Adrenal gland (tissue), 12 donors: ENCODE measurements around the gene TRDN. TPM values are rescaled to one million over a fixed set of nuclear protein-coding genes. Genes with fewer than 3 reads are reported as not detected.

Experiments
- DNase-seq, 7 donors: peaks; one replicate each; pipeline ENCODE4 v3.0.0-alpha.2; 2019 to 2020
- H3K27ac ChIP-seq, 5 donors: fragments of 200-600 bp; sonication (generic) in 4 of 5; 1 replicate in 3 of 5; 2 replicates in 2 of 5; pipeline versions ENCODE4 v1.5.1 to v1.8.0; 2016 to 2020; ENCODE audit warnings: mild to moderate bottlenecking in 1 of 5
- H3K27me3 ChIP-seq: fragments of 200-600 bp; 2 replicates; pipeline ENCODE4 v1.8.0; 2021
- H3K36me3 ChIP-seq, 2 donors: fragments of 200-600 bp; replicated peaks in 1 of 2; 1 replicate in 1 of 2; 2 replicates in 1 of 2; pipeline versions ENCODE4 v1.5.1 to v1.8.0; 2018 to 2022
- H3K4me1 ChIP-seq, 2 donors: fragments of 200-600 bp; replicated peaks in 1 of 2; 1 replicate in 1 of 2; 2 replicates in 1 of 2; pipeline versions ENCODE4 v1.5.1 to v1.8.0; 2018 to 2021
- H3K4me3 ChIP-seq, 4 donors: fragments of 200-600 bp; sonication (generic) in 3 of 4; one replicate each; pipeline ENCODE4 v1.5.1; 2016 to 2018
- H3K9me3 ChIP-seq, 3 donors: fragments of 200-600 bp; sonication (generic) in 1 of 3; replicated peaks in 1 of 3; 1 replicate in 2 of 3; 2 replicates in 1 of 3; pipeline versions ENCODE4 v1.5.1 to v1.8.0; 2016 to 2021
- POLR2A ChIP-seq, 2 donors: fragments of 450-650 bp; IDR thresholded peaks; one replicate each; pipeline ENCODE4 v1.6.1; 2017; ENCODE audit warnings: antibody characterized with exemption in 2 of 2, mild to moderate bottlenecking in 2 of 2, moderate library complexity in 1 of 2
- WGBS, 4 donors: extraction: QIAGEN DNeasy Blood & Tissue Kit in 2 of 4; methylation state at CpG; one replicate each; pipeline versions ENCODE4 v1.1.5 to v1.1.7; 2013 to 2017; 5-methylcytosine and 5-hydroxymethylcytosine counted together
- intact Hi-C, 2 donors: fragments of 100-400 bp; cut with DNase I; formaldehyde crosslinking; loops; one replicate each; pipeline versions ENCODE4 v1.14.1 to v1.15.0; 2022 to 2023
- polyA plus RNA-seq, 3 donors: library from polyadenylated mRNA; stranded (reverse); fragments of 200-250 nt in 2 of 3; fragments of 350-450 nt in 1 of 3; fragmentation: Illumina TruSeq in 1 of 3; extraction: RNeasy Lipid Tissue Mini Kit (QIAGEN cat#74804) in 1 of 3; gene quantifications; one replicate each; pipeline ENCODE4 v1.2.3, GENCODE V29; 2013 to 2014
- total RNA-seq, 9 donors: library from RNA; depleted of rRNA in 4 of 9; stranded (reverse); fragments of >200 nt in 4 of 9; fragments of 120-200 nt in 1 of 9; fragmentation: NEBNext Ultra II Directional in 1 of 9; extraction: Animal tissue kit (Norgen Biotek cat#: 25700) in 1 of 9; gene quantifications; one replicate each; pipeline versions ENCODE4 v1.1.0 to v1.2.4, GENCODE V29; 2013 to 2023
- TF ChIP-seq, protein P1 (sequence below), 6 experiments: fragments of 450-650 bp in 4 of 6; fragments of 200-600 bp in 2 of 6; sonication (generic) in 1 of 6; IDR thresholded peaks; 1 replicate in 5 of 6; 2 replicates in 1 of 6; pipeline versions ENCODE4 v1.5.1 to v1.8.0; 2016 to 2021; ENCODE audit warnings: antibody characterized with exemption in 6 of 6, mild to moderate bottlenecking in 2 of 6, moderate library complexity in 1 of 6
- donor health status: healthy with polysubstance abuse.
- donor health status: Bipolar disorder and iron deficiency.
- donor health status: DM: yes; HTN: yes; CAD: no.
- donor health status: DM: no; HTN: no; CAD: no.
- donor health status: DM: no; HTN: no; CAD: no.
- donor health status: DM: yes; HTN: yes; CAD: no.

TRDN gene
- total and polyA plus RNA-seq, 12 donors, result 0.06 to 3.5 (median 0.54) TPM; not detected in 2

DNA sequence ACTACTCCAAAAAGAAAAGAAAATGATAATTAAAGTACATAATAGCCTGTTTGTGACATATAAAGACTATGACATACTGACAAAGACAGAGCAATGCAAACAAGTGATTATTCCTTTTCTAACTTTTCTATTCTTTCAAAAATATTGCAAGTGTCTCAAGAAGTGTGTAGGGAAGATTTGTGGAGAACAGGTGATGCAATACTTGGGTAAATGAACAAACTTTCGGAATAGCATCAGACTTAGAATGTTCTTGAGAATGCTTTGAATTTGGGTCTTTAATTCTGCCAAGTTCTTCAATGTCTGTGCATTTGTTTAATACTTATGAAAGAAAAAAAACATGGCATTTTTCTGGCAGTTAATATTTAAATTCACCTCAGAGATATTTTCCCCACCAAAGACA is 40.0 kb upstream of the TRDN start:
- no peaks in the 10 kb centered on the region for H3K36me3 ChIP-seq
- H3K27me3 ChIP-seq, result no peaks in the 10 kb centered on the region
- TF ChIP-seq, protein P1, sequence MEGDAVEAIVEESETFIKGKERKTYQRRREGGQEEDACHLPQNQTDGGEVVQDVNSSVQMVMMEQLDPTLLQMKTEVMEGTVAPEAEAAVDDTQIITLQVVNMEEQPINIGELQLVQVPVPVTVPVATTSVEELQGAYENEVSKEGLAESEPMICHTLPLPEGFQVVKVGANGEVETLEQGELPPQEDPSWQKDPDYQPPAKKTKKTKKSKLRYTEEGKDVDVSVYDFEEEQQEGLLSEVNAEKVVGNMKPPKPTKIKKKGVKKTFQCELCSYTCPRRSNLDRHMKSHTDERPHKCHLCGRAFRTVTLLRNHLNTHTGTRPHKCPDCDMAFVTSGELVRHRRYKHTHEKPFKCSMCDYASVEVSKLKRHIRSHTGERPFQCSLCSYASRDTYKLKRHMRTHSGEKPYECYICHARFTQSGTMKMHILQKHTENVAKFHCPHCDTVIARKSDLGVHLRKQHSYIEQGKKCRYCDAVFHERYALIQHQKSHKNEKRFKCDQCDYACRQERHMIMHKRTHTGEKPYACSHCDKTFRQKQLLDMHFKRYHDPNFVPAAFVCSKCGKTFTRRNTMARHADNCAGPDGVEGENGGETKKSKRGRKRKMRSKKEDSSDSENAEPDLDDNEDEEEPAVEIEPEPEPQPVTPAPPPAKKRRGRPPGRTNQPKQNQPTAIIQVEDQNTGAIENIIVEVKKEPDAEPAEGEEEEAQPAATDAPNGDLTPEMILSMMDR (IDR thresholded peaks at IDR 0.05), result no peak
- no peak for TF ChIP-seq POLR2A (IDR thresholded peaks at IDR 0.05)
- no peak overlapping the region for H3K27ac ChIP-seq
- H3K4me1 ChIP-seq, result no peaks in the 10 kb centered on the region
- intact Hi-C loops, result no loop called here
- H3K4me3 ChIP-seq, result no peak overlapping the region
- H3K9me3 ChIP-seq, result no peaks in the 10 kb centered on the region
- 87 to 97% (median 92%) methylated on average over 1 of the region's 1 CpG for WGBS, 4 donors
- no peak for DNase-seq

DNA sequence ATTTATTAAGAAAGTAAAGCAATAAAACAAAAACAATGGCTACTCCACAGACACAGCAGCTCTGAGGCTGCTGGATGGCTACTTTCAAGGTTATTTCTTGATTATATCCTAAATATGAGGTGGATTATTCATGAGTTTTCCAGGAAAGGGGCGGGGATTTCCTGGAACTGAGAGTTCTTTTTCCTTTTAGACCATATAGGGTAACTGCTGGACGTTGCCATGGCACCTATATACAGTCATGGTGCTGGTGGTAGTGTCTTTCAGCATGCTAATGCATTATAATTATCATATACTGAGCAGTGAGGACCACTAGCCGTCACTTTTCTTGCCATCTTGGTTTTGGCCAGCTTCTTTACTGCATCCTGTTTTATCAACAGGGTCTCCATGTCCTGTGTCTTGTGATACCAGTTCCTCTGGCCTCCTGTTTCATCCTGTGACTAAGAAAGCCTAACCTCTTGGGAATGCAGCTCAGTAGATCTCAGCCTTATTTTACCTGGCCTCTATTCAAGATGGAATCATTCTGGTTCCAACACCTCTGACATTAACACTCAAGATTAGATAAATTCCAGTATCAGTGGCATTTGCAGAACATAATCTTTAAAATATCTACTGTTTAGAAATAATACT is 32.3 kb upstream of the TRDN start:
- no peak overlapping the region for H3K4me3 ChIP-seq
- H3K27ac ChIP-seq, result no peak overlapping the region
- WGBS, 4 donors, result 80 to 88% (median 85%) methylated on average over 3 of the region's 3 CpGs
- H3K9me3 ChIP-seq, result no peaks in the 10 kb centered on the region
- TF ChIP-seq, protein P1 (IDR thresholded peaks at IDR 0.05), result no peak
- no peak for TF ChIP-seq POLR2A (IDR thresholded peaks at IDR 0.05)
- no peaks in the 10 kb centered on the region for H3K4me1 ChIP-seq
- no peaks in the 10 kb centered on the region for H3K36me3 ChIP-seq
- DNase-seq, result peak in 1 of 7 donors; percentile 5
- H3K27me3 ChIP-seq, result no peaks in the 10 kb centered on the region
- intact Hi-C loops, result no loop called here

DNA sequence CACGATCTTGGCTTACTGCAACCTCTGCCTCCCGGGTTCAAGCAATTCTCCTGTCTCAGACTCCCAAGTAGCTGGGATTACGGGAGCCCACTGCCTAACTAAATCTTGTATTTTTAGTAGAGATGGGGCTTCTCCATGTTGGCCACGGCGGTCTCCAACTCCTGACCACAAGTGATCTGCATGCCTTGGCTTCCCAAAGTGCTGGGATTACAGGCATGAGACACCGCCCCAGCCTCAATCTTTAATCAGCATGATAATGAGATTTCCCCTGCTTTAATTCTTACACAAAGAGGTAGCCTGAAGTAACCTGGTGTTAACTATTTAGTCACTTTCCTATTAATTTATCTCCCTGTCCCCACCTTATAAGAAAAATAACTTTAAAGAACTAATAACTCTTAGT is 31.3 kb upstream of the TRDN start:
- H3K4me3 ChIP-seq, result no peak overlapping the region
- 92 to 95% (median 94%) methylated on average over 6 of the region's 6 CpGs for WGBS, 4 donors
- H3K27ac ChIP-seq, result no peak overlapping the region
- H3K4me1 ChIP-seq, result no peaks in the 10 kb centered on the region
- TF ChIP-seq, protein P1 (IDR thresholded peaks at IDR 0.05), result no peak
- TF ChIP-seq POLR2A (IDR thresholded peaks at IDR 0.05), result no peak
- intact Hi-C loops, result no loop called here
- H3K9me3 ChIP-seq, result no peaks in the 10 kb centered on the region
- H3K36me3 ChIP-seq, result no peaks in the 10 kb centered on the region
- no peak for DNase-seq
- no peaks in the 10 kb centered on the region for H3K27me3 ChIP-seq

DNA sequence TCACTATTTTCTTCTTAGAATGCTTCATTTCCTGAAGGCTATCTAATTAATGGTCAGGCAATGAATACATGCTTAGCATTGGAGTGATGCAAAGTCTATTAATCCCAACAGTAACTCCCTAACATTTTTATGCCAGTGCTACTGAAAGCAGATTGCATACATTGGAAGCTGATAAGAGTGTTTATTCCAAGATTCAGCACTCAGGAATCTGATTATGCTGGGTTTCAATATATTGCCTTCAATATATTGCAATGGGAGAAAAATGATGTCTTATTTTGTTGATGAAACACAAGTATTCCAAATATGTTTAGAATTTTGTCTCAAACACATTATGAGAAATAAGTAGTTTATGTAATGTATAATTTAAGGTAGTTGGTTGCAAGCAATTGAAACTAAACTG is 26.7 kb upstream of the TRDN start:
- TF ChIP-seq, protein P1 (IDR thresholded peaks at IDR 0.05), result no peak
- TF ChIP-seq POLR2A (IDR thresholded peaks at IDR 0.05), result no peak
- intact Hi-C loops, result no loop called here
- Histone ChIP-seq H3K27ac (no peak overlapping the region), H3K9me3 (no peaks in the 10 kb centered on the region), H3K4me3 (no peak overlapping the region), H3K36me3 (no peaks in the 10 kb centered on the region), H3K4me1 (no peaks in the 10 kb centered on the region), H3K27me3 (no peaks in the 10 kb centered on the region)
- no peak for DNase-seq
